ENCODE results near the gene PLD5.
"Not testable (repeated sequence)": the region's sequence is repeated elsewhere in the genome, so short reads cannot be mapped to it uniquely, and the experiment has no call there.

The PLD5 gene

GRCh38 chr1:242477944-242478343 lies 46.6 kb downstream of the PLD5 start:
- DNase-seq: no peak

GRCh38 chr1:242470774-242471173 lies 53.7 kb downstream of the PLD5 start:
- no peak for DNase-seq

DNA sequence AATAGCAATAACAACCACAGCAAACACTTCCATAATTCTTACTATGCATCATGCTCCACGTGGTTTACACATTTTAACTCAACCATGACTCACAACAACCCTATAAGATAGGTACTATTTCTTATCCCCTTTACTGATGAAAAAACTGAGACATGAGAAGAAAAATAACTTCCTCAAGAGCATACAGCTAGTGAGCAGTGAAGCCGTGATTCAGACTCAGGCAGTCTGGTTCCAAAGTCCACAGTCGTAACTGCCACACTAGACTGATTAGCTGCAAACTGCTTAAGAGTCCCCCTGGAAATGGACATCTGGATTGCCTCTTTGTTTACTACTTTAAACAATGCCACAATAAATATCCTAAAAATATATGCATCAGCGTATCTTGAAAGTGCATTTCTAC lies 55.7 kb downstream of the PLD5 start:
- no peak for DNase-seq

DNA sequence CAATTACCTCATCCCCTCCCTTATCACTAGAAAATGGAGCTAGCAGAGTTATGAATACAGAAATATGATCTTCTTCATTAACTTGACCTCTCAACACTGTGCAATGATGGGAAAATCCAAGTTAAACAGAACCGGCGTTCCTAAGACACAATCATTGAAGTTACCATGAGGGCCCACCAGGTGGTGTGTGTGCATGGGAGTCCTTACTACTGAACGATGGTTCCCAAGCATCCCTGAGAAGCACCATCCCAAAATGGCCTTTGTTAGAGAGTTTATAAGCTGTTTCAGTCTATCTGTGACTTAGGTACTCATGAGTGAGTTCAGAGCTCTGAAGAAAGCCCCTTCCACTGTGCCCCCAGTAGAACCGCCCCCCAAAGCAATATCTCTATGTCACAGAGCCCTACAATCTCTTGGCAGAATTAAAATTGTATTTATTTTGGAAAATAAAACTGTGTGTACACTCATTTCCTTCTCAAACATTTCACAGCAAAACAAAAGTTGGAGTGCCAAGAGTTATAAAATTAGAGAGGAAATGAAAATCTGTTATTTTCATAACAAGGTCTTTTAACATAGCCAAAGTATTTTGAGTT lies 56.8 kb downstream of the PLD5 start:
- peak; percentile 80 for DNase-seq

- DNase-seq: no peak
Measured at GRCh38 chr1:242462867-242463266, 61.6 kb downstream of the PLD5 start.

GRCh38 chr1:242459740-242460139 lies 64.8 kb downstream of the PLD5 start:
- DNase-seq: not testable (repeated sequence)

GRCh38 chr1:242456726-242457269 lies 67.7 kb downstream of the PLD5 start:
- no peak for DNase-seq

DNA sequence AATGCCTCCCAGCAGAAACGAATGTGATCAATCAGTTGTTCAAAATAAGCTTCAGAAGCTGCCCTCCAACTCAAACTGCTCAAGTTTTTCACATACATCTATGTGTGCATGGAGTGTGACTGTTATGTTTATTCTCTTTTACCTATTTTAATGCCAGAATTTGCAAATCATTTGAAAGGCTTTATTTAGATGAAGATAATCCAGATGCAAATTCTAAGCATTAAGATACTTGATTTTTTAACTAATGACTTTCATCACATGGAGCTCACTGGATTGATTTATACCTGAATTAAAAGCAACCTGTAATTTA lies 69.5 kb downstream of the PLD5 start:
- DNase-seq: no peak

DNA sequence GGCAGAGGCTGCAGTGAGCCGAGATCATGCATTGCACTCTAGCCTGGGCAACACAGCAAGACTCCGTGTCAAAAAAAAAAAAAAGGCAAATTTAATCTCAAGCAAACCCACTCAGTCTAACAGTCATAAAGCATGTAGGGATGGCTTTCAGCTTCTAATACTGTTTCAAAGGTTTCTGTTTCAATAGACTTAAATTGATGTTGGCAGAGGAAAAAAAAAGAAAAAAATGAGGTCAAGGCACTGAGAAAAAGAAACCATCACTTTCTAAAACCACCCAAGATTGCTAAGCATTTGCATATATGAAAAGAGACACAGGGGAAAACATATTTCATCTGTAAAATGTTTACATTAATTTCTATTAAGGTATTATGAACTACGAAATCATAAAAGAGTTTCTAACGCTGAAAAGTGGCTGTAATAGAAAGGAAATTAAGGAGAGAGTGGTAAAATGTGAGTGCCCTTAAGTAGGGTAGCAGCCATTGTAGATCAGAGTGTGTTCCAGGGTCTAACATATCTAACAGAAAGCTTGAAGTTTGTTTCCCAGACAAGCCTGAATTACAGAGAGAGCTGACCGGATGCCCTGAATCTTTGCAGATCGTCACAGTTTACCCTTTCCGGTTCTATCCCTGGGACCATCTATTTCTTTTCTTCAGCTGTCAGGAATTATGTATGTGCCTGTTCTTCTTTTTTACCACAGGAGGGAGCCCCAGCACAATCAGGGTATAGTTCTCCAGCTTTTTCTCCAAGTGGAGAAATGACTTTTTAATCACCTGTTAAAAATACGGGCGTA lies 70.0 kb downstream of the PLD5 start:
- DNase-seq: peak; percentile 60

DNA sequence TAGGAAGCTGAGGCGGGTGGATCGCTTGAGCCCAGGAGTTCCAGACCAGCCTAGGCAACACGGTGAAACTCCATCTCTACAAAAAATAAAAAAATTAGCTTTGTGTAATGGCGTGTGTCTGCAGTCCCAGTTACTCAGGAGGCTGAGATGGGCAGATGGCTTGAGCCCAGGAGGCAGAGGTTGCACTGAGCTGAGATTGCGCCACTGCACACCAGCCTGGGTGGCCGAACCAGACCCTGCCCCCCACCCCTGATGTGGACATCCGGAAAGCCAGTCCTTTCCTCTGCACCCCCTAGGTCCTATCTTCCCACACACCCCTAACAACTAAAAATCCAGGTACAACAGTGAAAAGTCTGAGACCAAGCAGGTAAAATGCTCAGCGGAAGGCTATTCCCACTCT lies 71.9 kb downstream of the PLD5 start:
- no peak for DNase-seq

GRCh38 chr1:242449661-242450060 lies 74.8 kb downstream of the PLD5 start:
- DNase-seq: no peak

DNA sequence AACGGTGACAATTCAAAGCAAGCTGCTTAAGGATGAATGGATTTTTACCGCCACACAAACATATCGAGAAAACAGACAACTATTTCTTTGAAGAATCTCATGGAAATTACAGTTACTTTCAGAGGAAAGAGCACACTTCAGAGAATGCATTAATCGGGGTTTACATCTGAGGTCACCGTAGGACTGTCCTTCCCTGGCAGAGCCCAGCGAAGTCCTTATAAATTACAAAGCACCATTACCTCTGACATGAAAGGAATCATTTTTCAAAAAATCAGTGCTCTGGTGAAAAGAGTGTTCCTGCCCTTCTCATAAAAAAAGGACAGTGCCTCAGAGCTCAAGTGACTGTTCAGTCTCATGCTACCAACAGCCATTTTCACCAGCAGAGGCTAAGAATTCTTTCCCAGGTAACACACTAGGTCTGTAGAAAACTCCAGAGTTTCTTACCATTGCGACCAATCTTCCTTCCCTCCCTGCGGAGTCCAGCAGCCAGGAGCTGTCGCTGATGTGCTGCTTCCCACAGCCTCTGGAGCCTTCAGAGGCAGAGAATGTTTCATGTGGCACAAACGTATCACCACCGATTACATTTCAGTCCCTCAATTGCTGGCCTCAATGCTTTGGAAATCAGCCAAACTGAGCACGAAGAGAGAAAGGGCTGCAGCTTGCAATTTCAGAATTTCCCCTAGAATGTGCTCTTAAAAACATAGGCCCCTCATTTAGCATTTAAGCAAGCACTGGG lies 75.4 kb downstream of the PLD5 start:
- no peak for DNase-seq

GRCh38 chr1:242447689-242448088 lies 76.8 kb downstream of the PLD5 start:
- no peak for DNase-seq

DNA sequence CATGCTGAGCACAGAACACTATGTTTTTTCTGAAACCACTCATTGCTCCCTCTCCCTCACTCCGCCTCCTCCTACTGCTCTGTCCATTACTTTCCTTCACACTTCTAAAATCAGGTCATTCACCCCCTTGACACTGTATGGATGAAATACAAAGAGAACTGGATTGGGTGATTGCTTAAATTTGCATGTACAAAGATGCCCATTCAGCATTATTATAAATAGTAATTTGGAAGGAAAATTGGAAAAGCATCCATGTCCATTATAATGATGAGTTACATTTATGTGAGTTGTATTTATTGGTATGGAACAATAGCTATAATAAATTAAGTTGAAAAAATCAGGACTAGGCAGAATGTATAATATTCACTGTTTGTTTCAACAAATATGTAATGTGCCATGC lies 83.7 kb downstream of the PLD5 start:
- DNase-seq: no peak

DNA sequence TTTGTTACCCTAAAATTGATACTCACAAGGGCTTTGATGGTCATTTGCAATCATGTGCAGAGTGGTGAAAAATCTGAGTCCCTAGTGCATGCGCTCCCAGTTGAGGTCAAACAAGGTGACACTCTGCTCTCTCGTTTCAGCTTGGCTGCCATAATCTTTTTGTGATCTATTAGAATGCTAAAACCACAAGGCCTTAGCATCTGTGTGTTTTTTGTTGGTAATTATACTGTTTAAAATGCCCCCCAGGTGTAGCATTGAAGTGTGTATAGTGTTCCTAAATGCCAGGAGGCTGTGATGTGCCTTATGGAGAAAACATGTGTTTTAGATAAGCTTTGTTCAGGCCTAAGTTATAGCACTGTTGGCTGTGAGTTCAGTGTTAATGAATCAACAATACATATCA lies 89.3 kb downstream of the PLD5 start:
- DNase-seq: no peak

DNA sequence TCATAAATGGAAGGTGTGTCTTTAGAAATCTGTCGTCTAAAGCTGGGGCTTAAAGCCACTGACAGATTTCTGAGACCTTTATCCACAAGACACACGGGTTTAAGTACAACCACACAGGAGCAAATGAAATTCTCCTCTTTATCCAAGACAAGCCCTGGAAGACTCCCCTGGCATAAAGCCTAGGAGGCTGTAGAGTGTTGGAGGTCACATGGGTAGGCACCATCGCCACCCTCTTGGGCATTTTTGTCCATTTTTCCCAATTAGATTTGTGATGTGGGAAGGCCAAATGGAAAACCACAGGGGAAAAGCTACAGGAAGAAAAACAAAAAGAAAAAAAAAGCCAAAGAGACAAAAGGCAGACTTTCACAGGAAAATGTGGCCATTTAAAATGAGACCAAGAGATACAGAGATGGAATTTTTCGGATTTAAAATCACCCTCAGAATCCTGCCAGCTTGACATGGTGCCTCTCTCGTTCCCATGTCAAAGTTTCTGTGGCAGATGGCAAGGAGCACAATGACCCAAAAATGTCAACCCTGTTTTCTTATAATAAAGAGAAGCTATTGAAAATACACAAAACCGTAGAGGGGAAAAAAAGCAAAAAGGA lies 91.9 kb downstream of the PLD5 start:
- peak; percentile 25 for DNase-seq

DNA sequence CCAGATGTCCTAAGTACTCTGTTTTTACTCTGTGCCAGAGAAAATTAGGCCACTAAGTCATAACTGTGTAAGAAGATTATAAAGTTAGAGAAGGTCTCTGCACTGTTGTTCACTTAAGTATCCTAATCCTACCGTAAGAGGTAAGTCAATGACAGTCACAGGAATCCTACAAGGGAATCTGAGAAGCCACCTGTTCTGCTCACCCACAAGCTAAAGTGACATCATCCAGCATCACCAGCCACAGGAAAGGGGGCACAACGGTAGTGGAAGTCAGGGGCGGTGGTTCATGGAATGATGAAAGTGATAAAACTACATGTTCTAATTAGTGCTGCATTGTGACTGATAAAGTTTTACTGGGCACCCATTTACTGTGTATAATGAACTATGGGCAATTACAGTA lies 92.7 kb downstream of the PLD5 start:
- peak; percentile 61 for DNase-seq

GRCh38 chr1:242430956-242431355 lies 93.5 kb downstream of the PLD5 start:
- no peak for DNase-seq

GRCh38 chr1:242428399-242429190 lies 95.9 kb downstream of the PLD5 start:
- DNase-seq: no peak

- DNase-seq: no peak
Measured at GRCh38 chr1:242427519-242427918, 97.0 kb downstream of the PLD5 start.

GRCh38 chr1:242426271-242426905 lies 98.1 kb downstream of the PLD5 start:
- no peak for DNase-seq

DNA sequence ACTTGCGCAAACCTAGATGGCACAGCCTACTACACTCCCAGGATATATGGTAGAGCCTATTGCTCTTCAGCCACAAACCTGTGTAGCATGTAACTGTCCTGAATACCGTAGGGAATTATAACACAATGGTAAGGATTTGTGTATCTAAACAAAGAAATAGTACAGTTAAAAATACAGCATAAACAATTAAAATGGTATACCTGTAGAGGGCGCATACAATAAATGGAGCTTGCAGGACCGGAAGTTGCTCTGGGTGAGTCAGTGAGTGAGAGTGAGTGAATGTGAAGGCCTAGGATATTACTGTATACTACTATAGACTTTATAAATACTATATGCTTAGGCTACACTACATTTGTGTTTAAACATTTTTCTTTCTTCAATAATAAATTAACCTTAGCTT lies 99.3 kb downstream of the PLD5 start:
- DNase-seq: no peak

Data from NCI-H82 (cell line).